ENCODE data around the gene RTL5. TPM values are rescaled to one million over a fixed set of nuclear protein-coding genes. Genes with fewer than 3 reads are reported as not detected.

Gene RTL5
- total RNA-seq, 4 donors from 2014 or later, result 3.6 to 6.6 (median 5.9) TPM

GRCh38 chrX:72081605-72082320, 50.0 kb downstream of the RTL5 start:
- Histone ChIP-seq H3K27me3 (no peaks in the 10 kb centered on the region), H3K4me1 (peaks cover 0 to 8% of the 10 kb centered on the region in 2 donors), H3K27ac (no peak overlapping the region), H3K9me3 (no peaks in the 10 kb centered on the region), H3K36me3 (no peaks in the 10 kb centered on the region), H3K4me3 (replicated peaks in 1 of 3) (no peak overlapping the region)
- no peak for TF ChIP-seq POLR2A (IDR thresholded peaks at IDR 0.05)
- TF ChIP-seq CTCF (IDR thresholded peaks at IDR 0.05), result no peak
- no peak for DNase-seq
- intact Hi-C loops (cut with DNase I), result no loop called here
- WGBS, 2 donors, result 74 to 83% methylated on average over 11 to 12 of the region's 12 CpGs

GRCh38 chrX:72080800-72081199, 50.9 kb downstream of the RTL5 start:
- Histone ChIP-seq H3K4me1 (peaks cover 0 to 8% of the 10 kb centered on the region in 2 donors), H3K36me3 (no peaks in the 10 kb centered on the region), H3K27ac (peak overlapping the region in 1 of 3 donors; percentile 24), H3K4me3 (replicated peaks in 1 of 3) (no peak overlapping the region), H3K27me3 (no peaks in the 10 kb centered on the region), H3K9me3 (no peaks in the 10 kb centered on the region)
- DNase-seq, result no peak
- TF ChIP-seq POLR2A (IDR thresholded peaks at IDR 0.05) (no peak), CTCF (IDR thresholded peaks at IDR 0.05) (no peak)
- intact Hi-C loops (cut with DNase I), result no loop called here
- 79 to 90% methylated on average over 4 to 6 of the region's 7 CpGs for WGBS, 2 donors

- no peak for DNase-seq
- Histone ChIP-seq H3K9me3 (no peaks in the 10 kb centered on the region), H3K36me3 (no peaks in the 10 kb centered on the region), H3K4me1 (peaks cover 0 to 8% of the 10 kb centered on the region in 2 donors), H3K27me3 (no peaks in the 10 kb centered on the region), H3K27ac (peak overlapping the region in 1 of 3 donors; percentile 15), H3K4me3 (replicated peaks in 1 of 3) (no peak overlapping the region)
- intact Hi-C loops (cut with DNase I), result no loop called here
- TF ChIP-seq POLR2A (IDR thresholded peaks at IDR 0.05) (no peak), CTCF (IDR thresholded peaks at IDR 0.05) (no peak)
- WGBS, 2 donors, result 67% methylated on average over 6 of the region's 7 CpGs; no CpG with 5 or more reads in 1 of the 2 donors
Observed at GRCh38 chrX:72080150-72080549, 51.6 kb downstream of the RTL5 start.

- intact Hi-C loops (cut with DNase I), result no loop called here
- 59 to 61% methylated on average over 7 to 8 of the region's 12 CpGs for WGBS, 2 donors
- no peaks in the 10 kb centered on the region for H3K9me3 ChIP-seq
- H3K27ac ChIP-seq, result peak overlapping the region in 1 of 3 donors; percentile 15
- no peaks in the 10 kb centered on the region for H3K27me3 ChIP-seq
- H3K36me3 ChIP-seq, result no peaks in the 10 kb centered on the region
- peaks cover 0 to 8% of the 10 kb centered on the region in 2 donors for H3K4me1 ChIP-seq
- H3K4me3 ChIP-seq (replicated peaks in 1 of 3), result no peak overlapping the region
- DNase-seq, result no peak
- TF ChIP-seq CTCF (IDR thresholded peaks at IDR 0.05) (no peak), POLR2A (IDR thresholded peaks at IDR 0.05) (no peak)
Observed at GRCh38 chrX:72079607-72080006, 52.1 kb downstream of the RTL5 start.

- intact Hi-C loops (cut with DNase I), result no loop called here
- 13 to 26% methylated on average over 4 of the region's 4 CpGs for WGBS, 2 donors
- H3K27ac ChIP-seq, result no peak overlapping the region
Observed at GRCh38 chrX:72078411-72078810, 53.3 kb downstream of the RTL5 start.

More at GRCh38 chrX:72078411-72078810, 53.3 kb downstream of the RTL5 start:
- H3K27me3 ChIP-seq, result no peaks in the 10 kb centered on the region
- H3K4me3 ChIP-seq (replicated peaks in 1 of 3), result no peak overlapping the region
- no peaks in the 10 kb centered on the region for H3K9me3 ChIP-seq
- peaks cover 0 to 8% of the 10 kb centered on the region in 2 donors for H3K4me1 ChIP-seq
- no peaks in the 10 kb centered on the region for H3K36me3 ChIP-seq
- no peak for TF ChIP-seq CTCF (IDR thresholded peaks at IDR 0.05)
- TF ChIP-seq POLR2A (IDR thresholded peaks at IDR 0.05), result no peak
- peak; percentile 25 to 38 for DNase-seq

Measured in thyroid gland (tissue), 4 donors.